Left colon (tissue), 2 donors: ENCODE results near the gene CFHR5. TPM values are rescaled to one million over a fixed set of nuclear protein-coding genes. Genes with fewer than 3 reads are reported as not detected.
"Not testable (repeated sequence)": the region's sequence is repeated elsewhere in the genome, so short reads cannot be mapped to it uniquely, and the experiment has no call there.

ENCODE experiments used
- ATAC-seq: fragments of 200-7000 bp; cut with Tn5 transposase; one replicate; pipeline ENCODE4 v1.9.1; 2020; ENCODE audit warnings: mild to moderate bottlenecking, moderate library complexity
- DNase-seq, 2 donors: peaks; one replicate each; pipeline ENCODE4 v3.0.0-alpha.2; 2020
- intact Hi-C, 2 donors: fragments of 100-400 bp; cut with DNase I in 1 of 2; cut with micrococcal nuclease in 1 of 2; formaldehyde crosslinking; loops; one replicate each; pipeline versions ENCODE4 v1.11.2 to v1.14.0; 2022; cut with DNase I, micrococcal nuclease
- long read RNA-seq: library from polyadenylated mRNA; unstranded; transcript quantifications from one replicate; pipeline ENCODE4 v2.0.0, GENCODE V29; 2021
- total RNA-seq, 2 donors: library from RNA; stranded (reverse); fragmentation: NEBNext Ultra II Directional; extraction: Animal tissue kit (Norgen Biotek cat#: 25700); gene quantifications; one replicate each; pipeline ENCODE4 v1.2.1, GENCODE V29; 2021
- donor health status: DM: no; HTN: no; CAD: no.
- donor health status: DM: yes; HTN: yes; CAD: no.

CFHR5 gene
- not detected for total RNA-seq
- long read RNA-seq = 0 reads

GRCh38 chr1:196977278-196977677 is at the start of gene CFHR5:
TSS of gene CFHR5 (plus strand) at chr1:196977556. CDS start at chr1:196977665, 109 bp downstream.
- intact Hi-C loops = no loop called here
- ATAC-seq = no peak

GRCh38 chr1:196932853-196933252 is 44.5 kb upstream of the CFHR5 start:
- intact Hi-C loops, ATAC-seq, DNase-seq: not testable (repeated sequence)

More at GRCh38 chr1:196977278-196977677, at the start of gene CFHR5:
- DNase-seq = no peak

- ATAC-seq (no peak), DNase-seq (no peak)
- intact Hi-C loops = no loop called here
Observed at GRCh38 chr1:196933531-196934189, 43.7 kb upstream of the CFHR5 start.

- ATAC-seq = not testable (repeated sequence)
Observed at GRCh38 chr1:196941474-196941873, 35.9 kb upstream of the CFHR5 start.

GRCh38 chr1:196943568-196943967 is 33.8 kb upstream of the CFHR5 start, which contains the start of gene CFHR2:
TSS of gene CFHR2 (plus strand) at chr1:196943738. CDS start at chr1:196943881, 143 bp downstream.
- intact Hi-C loops, ATAC-seq: not testable (repeated sequence)

More at GRCh38 chr1:196941474-196941873, 35.9 kb upstream of the CFHR5 start:
- DNase-seq, intact Hi-C loops: not testable (repeated sequence)

GRCh38 chr1:196951711-196952394 is 25.5 kb upstream of the CFHR5 start:
- intact Hi-C loops = no loop called here
- DNase-seq (no peak), ATAC-seq (no peak)

More at GRCh38 chr1:196943568-196943967, 33.8 kb upstream of the CFHR5 start, which contains the start of gene CFHR2:
- not testable (repeated sequence) for DNase-seq

- intact Hi-C loops = no loop called here
- DNase-seq (no peak), ATAC-seq (no peak)
Observed at GRCh38 chr1:196954778-196955177, 22.6 kb upstream of the CFHR5 start.

GRCh38 chr1:196955926-196956325 is 21.4 kb upstream of the CFHR5 start:
- intact Hi-C loops = no loop called here
- DNase-seq = no peak
- no peak for ATAC-seq

- DNase-seq (no peak), ATAC-seq (no peak)
- intact Hi-C loops = no loop called here
Observed at GRCh38 chr1:196960854-196961253, 16.5 kb upstream of the CFHR5 start.

- intact Hi-C loops = no loop called here
- ATAC-seq = no peak
- DNase-seq = no peak
Observed at GRCh38 chr1:196970182-196970581, 7.2 kb upstream of the CFHR5 start.

- no peak for ATAC-seq
- no peak for DNase-seq
- intact Hi-C loops = no loop called here
Observed at GRCh38 chr1:196976278-196976677, 1.1 kb upstream of the CFHR5 start.

- no peak for DNase-seq
- intact Hi-C loops = no loop called here
- no peak for ATAC-seq
Observed at GRCh38 chr1:196980859-196981258, 3.5 kb downstream of the CFHR5 start.

- DNase-seq, intact Hi-C loops, ATAC-seq: not testable (repeated sequence)
Observed at GRCh38 chr1:196982247-196982646, 4.9 kb downstream of the CFHR5 start.

GRCh38 chr1:196991919-196992651 is 14.7 kb downstream of the CFHR5 start:
- peak in 1 of 2 donors; percentile 19 for DNase-seq
- intact Hi-C loops, ATAC-seq: not testable (repeated sequence)

- intact Hi-C loops = no loop called here
- ATAC-seq (no peak), DNase-seq (no peak)
Observed at GRCh38 chr1:196993916-196994315, 16.6 kb downstream of the CFHR5 start.

- intact Hi-C loops = no loop called here
- no peak for DNase-seq
- no peak for ATAC-seq
Observed at GRCh38 chr1:196997423-196997822, 20.1 kb downstream of the CFHR5 start.

GRCh38 chr1:197001828-197002227 is 24.5 kb downstream of the CFHR5 start:
- ATAC-seq (no peak), DNase-seq (no peak)
- intact Hi-C loops = no loop called here

GRCh38 chr1:197003132-197003531 is 25.8 kb downstream of the CFHR5 start:
- DNase-seq (no peak), ATAC-seq (no peak)
- intact Hi-C loops = no loop called here

GRCh38 chr1:197008861-197009260 is 31.5 kb downstream of the CFHR5 start:
- intact Hi-C loops = no loop called here
- DNase-seq = no peak
- no peak for ATAC-seq
